HEK293 (cell line): ENCODE results near the gene CLNS1A.

Source experiments
- HOXA7 ChIP-seq: sonication (generic); formaldehyde crosslinking; IDR thresholded peaks from 2 replicates; pipeline ENCODE4 v1.8.1; 2022; ENCODE audit warnings: missing genetic modification reagents, borderline replicate concordance
- KLF1 ChIP-seq: fragments of 450-650 bp; formaldehyde crosslinking; IDR thresholded peaks from 2 replicates; pipeline ENCODE4 v1.5.1; 2016; ENCODE audit warnings: missing biosample characterization, missing genetic modification characterization
- KLF10 ChIP-seq: fragments of 450-650 bp; IDR thresholded peaks from 2 replicates; pipeline ENCODE4 v1.5.1; 2018; ENCODE audit warnings: missing biosample characterization, mild to moderate bottlenecking, missing genetic modification characterization
- KLF9 ChIP-seq: fragments of 450-650 bp; formaldehyde crosslinking; IDR thresholded peaks from 2 replicates; pipeline ENCODE4 v1.5.1; 2016; ENCODE audit warnings: missing biosample characterization, missing genetic modification characterization, low read depth
- MEIS1 ChIP-seq: sonication (generic); formaldehyde crosslinking; IDR thresholded peaks from 2 replicates; pipeline ENCODE4 v1.8.1; 2022; ENCODE audit warnings: missing genetic modification reagents, mild to moderate bottlenecking, borderline replicate concordance
- OSR2 ChIP-seq: fragments of 450-650 bp; formaldehyde crosslinking; IDR thresholded peaks from 2 replicates; pipeline ENCODE4 v1.5.1; 2016; ENCODE audit warnings: missing biosample characterization, missing genetic modification characterization
- OVOL3 ChIP-seq: fragments of 450-650 bp; formaldehyde crosslinking; IDR thresholded peaks from 2 replicates; pipeline ENCODE4 v1.5.1; 2016; ENCODE audit warnings: missing biosample characterization, missing genetic modification characterization
- SP7 ChIP-seq: fragments of 450-650 bp; formaldehyde crosslinking; IDR thresholded peaks from 2 replicates; pipeline ENCODE4 v1.5.1; 2016; ENCODE audit warnings: missing biosample characterization, missing genetic modification characterization
- TCF7L2 ChIP-seq: IDR thresholded peaks from 2 replicates; pipeline ENCODE4 v1.6.1; 2011; ENCODE audit warnings: low read depth, mild to moderate bottlenecking, inconsistent platforms, low read length, moderate library complexity, borderline replicate concordance
- ZBTB1 ChIP-seq: fragments of 450-650 bp; formaldehyde crosslinking; IDR thresholded peaks from 2 replicates; pipeline ENCODE4 v1.5.1; 2016; ENCODE audit warnings: missing biosample characterization, missing genetic modification characterization
- ZBTB17 ChIP-seq: fragments of 450-650 bp; formaldehyde crosslinking; IDR thresholded peaks from 2 replicates; pipeline ENCODE4 v1.5.1; 2016; ENCODE audit warnings: missing biosample characterization, missing genetic modification characterization
- ZBTB21 ChIP-seq: fragments of 450-650 bp; formaldehyde crosslinking; IDR thresholded peaks from 2 replicates; pipeline ENCODE4 v1.5.1; 2017; ENCODE audit warnings: missing biosample characterization, missing genetic modification characterization
- ZNF10 ChIP-seq: fragments of 450-650 bp; formaldehyde crosslinking; IDR thresholded peaks from 2 replicates; pipeline ENCODE4 v1.5.1; 2017; ENCODE audit warnings: missing biosample characterization, missing genetic modification characterization
- ZNF112 ChIP-seq: fragments of 450-650 bp; formaldehyde crosslinking; IDR thresholded peaks from 2 replicates; pipeline ENCODE4 v1.5.0; 2017; ENCODE audit warnings: missing biosample characterization, missing genetic modification characterization
- ZNF114 ChIP-seq: fragments of 450-650 bp; formaldehyde crosslinking; IDR thresholded peaks from 2 replicates; pipeline ENCODE4 v1.5.0; 2017; ENCODE audit warnings: missing biosample characterization, missing genetic modification characterization
- ZNF138 ChIP-seq: fragments of 450-650 bp; formaldehyde crosslinking; IDR thresholded peaks from 2 replicates; pipeline ENCODE4 v1.5.1; 2016; ENCODE audit warnings: missing biosample characterization, missing genetic modification characterization, borderline replicate concordance
- ZNF184 ChIP-seq: fragments of 450-650 bp; IDR thresholded peaks from 2 replicates; pipeline ENCODE4 v1.5.1; 2018; ENCODE audit warnings: missing biosample characterization, mild to moderate bottlenecking, missing genetic modification characterization
- ZNF202 ChIP-seq: fragments of 450-650 bp; formaldehyde crosslinking; IDR thresholded peaks from 2 replicates; pipeline ENCODE4 v1.5.1; 2016; ENCODE audit warnings: missing biosample characterization, missing genetic modification characterization, borderline replicate concordance
- ZNF24 ChIP-seq: fragments of 450-650 bp; formaldehyde crosslinking; IDR thresholded peaks from 2 replicates; pipeline ENCODE4 v1.5.1; 2016; ENCODE audit warnings: missing biosample characterization, missing genetic modification characterization
- ZNF248 ChIP-seq: fragments of 450-650 bp; formaldehyde crosslinking; IDR thresholded peaks from 2 replicates; pipeline ENCODE4 v1.5.1; 2017; ENCODE audit warnings: missing biosample characterization, missing genetic modification characterization
- ZNF394 ChIP-seq: fragments of 450-650 bp; formaldehyde crosslinking; IDR thresholded peaks from 2 replicates; pipeline ENCODE4 v1.5.1; 2016; ENCODE audit warnings: missing biosample characterization, missing genetic modification characterization, mild to moderate bottlenecking, moderate library complexity, borderline replicate concordance
- ZNF404 ChIP-seq: fragments of 450-650 bp; formaldehyde crosslinking; IDR thresholded peaks from 2 replicates; pipeline ENCODE4 v1.5.1; 2017; ENCODE audit warnings: missing biosample characterization, missing genetic modification characterization
- ZNF501 ChIP-seq: fragments of 450-650 bp; formaldehyde crosslinking; IDR thresholded peaks from 2 replicates; pipeline ENCODE4 v1.5.1; 2016; ENCODE audit warnings: missing biosample characterization, missing genetic modification characterization
- ZNF510 ChIP-seq: fragments of 450-650 bp; formaldehyde crosslinking; IDR thresholded peaks from 2 replicates; pipeline ENCODE4 v1.5.1; 2018; ENCODE audit warnings: mild to moderate bottlenecking, missing genetic modification characterization, missing biosample characterization; ENCODE audit not compliant: insufficient replicate concordance
- ZNF548 ChIP-seq: fragments of 450-650 bp; formaldehyde crosslinking; IDR thresholded peaks from 2 replicates; pipeline ENCODE4 v1.5.1; 2016; ENCODE audit warnings: missing biosample characterization, missing genetic modification characterization
- ZNF560 ChIP-seq: fragments of 450-650 bp; formaldehyde crosslinking; IDR thresholded peaks from 2 replicates; pipeline ENCODE4 v1.5.1; 2017; ENCODE audit warnings: missing biosample characterization, missing genetic modification characterization, borderline replicate concordance
- ZNF596 ChIP-seq: fragments of 450-650 bp; IDR thresholded peaks from 2 replicates; pipeline ENCODE4 v1.5.0; 2018; ENCODE audit warnings: missing biosample characterization, mild to moderate bottlenecking, missing genetic modification characterization, moderate library complexity
- ZNF600 ChIP-seq: fragments of 450-650 bp; formaldehyde crosslinking; IDR thresholded peaks from 2 replicates; pipeline ENCODE4 v1.5.1; 2016; ENCODE audit warnings: missing biosample characterization, missing genetic modification characterization
- ZNF624 ChIP-seq: fragments of 450-650 bp; formaldehyde crosslinking; IDR thresholded peaks from 2 replicates; pipeline ENCODE4 v1.5.1; 2017; ENCODE audit warnings: missing biosample characterization, missing genetic modification characterization
- ZNF677 ChIP-seq: fragments of 450-650 bp; IDR thresholded peaks from 2 replicates; pipeline ENCODE4 v1.5.0; 2018; ENCODE audit warnings: missing biosample characterization, mild to moderate bottlenecking, missing genetic modification characterization, moderate library complexity
- ZNF768 ChIP-seq: fragments of 450-650 bp; formaldehyde crosslinking; IDR thresholded peaks from 2 replicates; pipeline ENCODE4 v1.5.1; 2018; ENCODE audit warnings: missing biosample characterization, mild to moderate bottlenecking, missing genetic modification characterization
- ZNF776 ChIP-seq: fragments of 450-650 bp; formaldehyde crosslinking; IDR thresholded peaks from 2 replicates; pipeline ENCODE4 v1.5.0; 2017; ENCODE audit warnings: missing biosample characterization, missing genetic modification characterization, borderline replicate concordance
- TF ChIP-seq, protein P1 (sequence below): fragments of 450-650 bp; formaldehyde crosslinking; IDR thresholded peaks from 2 replicates; pipeline ENCODE4 v1.5.1; 2017; ENCODE audit warnings: missing biosample characterization, missing genetic modification characterization
- TF ChIP-seq, protein P2 (sequence below): fragments of 450-650 bp; formaldehyde crosslinking; IDR thresholded peaks from 2 replicates; pipeline ENCODE4 v1.5.1; 2016; ENCODE audit warnings: missing biosample characterization, missing genetic modification characterization, low read depth
- TF ChIP-seq, protein P3 (sequence below): fragments of 450-650 bp; formaldehyde crosslinking; IDR thresholded peaks from 2 replicates; pipeline ENCODE4 v1.5.1; 2016; ENCODE audit warnings: missing biosample characterization, missing genetic modification characterization
- TF ChIP-seq, protein P4 (sequence below): IDR thresholded peaks from 2 replicates; pipeline ENCODE4 v1.6.1; 2011; ENCODE audit warnings: mild to moderate bottlenecking, low read depth, low read length, borderline replicate concordance

CLNS1A gene

DNA sequence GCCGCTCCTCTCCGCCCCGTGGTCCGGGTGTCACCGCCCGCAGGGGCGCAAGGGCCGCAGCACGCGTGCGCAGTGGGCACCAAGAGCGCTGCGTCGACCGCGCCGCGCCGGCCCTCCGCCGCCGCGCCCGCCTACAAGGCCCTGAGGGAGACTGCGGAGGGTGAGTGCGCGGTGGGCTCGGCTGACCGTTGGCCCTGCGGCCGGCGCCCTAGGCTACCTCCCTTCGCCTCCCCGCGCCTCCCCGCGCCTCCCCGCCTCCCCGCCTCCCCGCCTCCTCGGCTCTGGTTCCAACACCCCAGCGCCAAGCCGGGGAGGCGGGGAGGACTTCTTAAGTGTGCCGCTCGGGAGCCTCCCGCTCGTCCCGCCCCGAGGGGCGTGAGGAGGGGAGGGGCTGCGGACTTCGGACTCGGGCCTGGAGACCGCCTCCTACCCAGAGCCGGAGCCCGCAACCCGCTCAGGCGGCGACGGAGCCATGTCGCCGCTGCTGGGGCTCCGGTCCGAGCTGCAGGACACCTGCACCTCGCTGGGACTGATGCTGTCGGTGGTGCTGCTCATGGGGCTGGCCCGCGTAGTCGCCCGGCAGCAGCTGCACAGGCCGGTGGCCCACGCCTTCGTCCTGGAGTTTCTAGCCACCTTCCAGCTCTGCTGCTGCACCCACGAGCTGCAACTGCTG lies 47.9 kb downstream of the CLNS1A start, which contains the start of gene AQP11 (continued):
- TF ChIP-seq KLF1, result no peak; the same call in 1 of the 2 replicates
- TF ChIP-seq, protein P1, sequence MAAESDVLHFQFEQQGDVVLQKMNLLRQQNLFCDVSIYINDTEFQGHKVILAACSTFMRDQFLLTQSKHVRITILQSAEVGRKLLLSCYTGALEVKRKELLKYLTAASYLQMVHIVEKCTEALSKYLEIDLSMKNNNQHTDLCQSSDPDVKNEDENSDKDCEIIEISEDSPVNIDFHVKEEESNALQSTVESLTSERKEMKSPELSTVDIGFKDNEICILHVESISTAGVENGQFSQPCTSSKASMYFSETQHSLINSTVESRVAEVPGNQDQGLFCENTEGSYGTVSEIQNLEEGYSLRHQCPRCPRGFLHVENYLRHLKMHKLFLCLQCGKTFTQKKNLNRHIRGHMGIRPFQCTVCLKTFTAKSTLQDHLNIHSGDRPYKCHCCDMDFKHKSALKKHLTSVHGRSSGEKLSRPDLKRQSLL, result peak; percentile 97
- TF ChIP-seq, protein P2, sequence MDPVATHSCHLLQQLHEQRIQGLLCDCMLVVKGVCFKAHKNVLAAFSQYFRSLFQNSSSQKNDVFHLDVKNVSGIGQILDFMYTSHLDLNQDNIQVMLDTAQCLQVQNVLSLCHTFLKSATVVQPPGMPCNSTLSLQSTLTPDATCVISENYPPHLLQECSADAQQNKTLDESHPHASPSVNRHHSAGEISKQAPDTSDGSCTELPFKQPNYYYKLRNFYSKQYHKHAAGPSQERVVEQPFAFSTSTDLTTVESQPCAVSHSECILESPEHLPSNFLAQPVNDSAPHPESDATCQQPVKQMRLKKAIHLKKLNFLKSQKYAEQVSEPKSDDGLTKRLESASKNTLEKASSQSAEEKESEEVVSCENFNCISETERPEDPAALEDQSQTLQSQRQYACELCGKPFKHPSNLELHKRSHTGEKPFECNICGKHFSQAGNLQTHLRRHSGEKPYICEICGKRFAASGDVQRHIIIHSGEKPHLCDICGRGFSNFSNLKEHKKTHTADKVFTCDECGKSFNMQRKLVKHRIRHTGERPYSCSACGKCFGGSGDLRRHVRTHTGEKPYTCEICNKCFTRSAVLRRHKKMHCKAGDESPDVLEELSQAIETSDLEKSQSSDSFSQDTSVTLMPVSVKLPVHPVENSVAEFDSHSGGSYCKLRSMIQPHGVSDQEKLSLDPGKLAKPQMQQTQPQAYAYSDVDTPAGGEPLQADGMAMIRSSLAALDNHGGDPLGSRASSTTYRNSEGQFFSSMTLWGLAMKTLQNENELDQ, result no peak
- no peak for TF ChIP-seq TCF7L2
- TF ChIP-seq HOXA7 (CRISPR knock-in tag), result no peak
- 0 out of 2 replicates have a peak, but pooled peaks have one; percentile 28 for TF ChIP-seq ZBTB17 (tag by site-specific recombination)
- TF ChIP-seq ZNF394 (tag by site-specific recombination), result no peak
- TF ChIP-seq ZNF501 (tag by site-specific recombination), result 0 out of 2 replicates have a peak, but pooled peaks have one; percentile 31
- no peak for TF ChIP-seq ZBTB1
- TF ChIP-seq ZNF202 (tag by site-specific recombination), result no peak
- TF ChIP-seq ZNF114 (tag by site-specific recombination), result no peak
- TF ChIP-seq ZNF248 (tag by site-specific recombination), result no peak
- no peak for TF ChIP-seq ZNF112 (tag by site-specific recombination)
- no peak for TF ChIP-seq MEIS1 (CRISPR knock-in tag)
- peak; percentile 77; the same call in 1 of the 2 replicates for TF ChIP-seq ZNF10 (tag by site-specific recombination)
- TF ChIP-seq ZNF510 (tag by site-specific recombination), result no peak
- TF ChIP-seq ZNF184 (tag by site-specific recombination), result no peak
- TF ChIP-seq, protein P3, sequence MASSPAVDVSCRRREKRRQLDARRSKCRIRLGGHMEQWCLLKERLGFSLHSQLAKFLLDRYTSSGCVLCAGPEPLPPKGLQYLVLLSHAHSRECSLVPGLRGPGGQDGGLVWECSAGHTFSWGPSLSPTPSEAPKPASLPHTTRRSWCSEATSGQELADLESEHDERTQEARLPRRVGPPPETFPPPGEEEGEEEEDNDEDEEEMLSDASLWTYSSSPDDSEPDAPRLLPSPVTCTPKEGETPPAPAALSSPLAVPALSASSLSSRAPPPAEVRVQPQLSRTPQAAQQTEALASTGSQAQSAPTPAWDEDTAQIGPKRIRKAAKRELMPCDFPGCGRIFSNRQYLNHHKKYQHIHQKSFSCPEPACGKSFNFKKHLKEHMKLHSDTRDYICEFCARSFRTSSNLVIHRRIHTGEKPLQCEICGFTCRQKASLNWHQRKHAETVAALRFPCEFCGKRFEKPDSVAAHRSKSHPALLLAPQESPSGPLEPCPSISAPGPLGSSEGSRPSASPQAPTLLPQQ (tag by site-specific recombination), result no peak
- TF ChIP-seq ZNF138 (tag by site-specific recombination), result no peak
- peak; percentile 86 for TF ChIP-seq KLF9 (tag by site-specific recombination)
- peak; percentile 63 for TF ChIP-seq ZNF600 (tag by site-specific recombination)
- no peak for TF ChIP-seq OVOL3 (tag by site-specific recombination)
- no peak for TF ChIP-seq ZNF624 (tag by site-specific recombination)
- no peak for TF ChIP-seq ZNF776
- no peak for TF ChIP-seq ZNF677
- TF ChIP-seq, protein P4, sequence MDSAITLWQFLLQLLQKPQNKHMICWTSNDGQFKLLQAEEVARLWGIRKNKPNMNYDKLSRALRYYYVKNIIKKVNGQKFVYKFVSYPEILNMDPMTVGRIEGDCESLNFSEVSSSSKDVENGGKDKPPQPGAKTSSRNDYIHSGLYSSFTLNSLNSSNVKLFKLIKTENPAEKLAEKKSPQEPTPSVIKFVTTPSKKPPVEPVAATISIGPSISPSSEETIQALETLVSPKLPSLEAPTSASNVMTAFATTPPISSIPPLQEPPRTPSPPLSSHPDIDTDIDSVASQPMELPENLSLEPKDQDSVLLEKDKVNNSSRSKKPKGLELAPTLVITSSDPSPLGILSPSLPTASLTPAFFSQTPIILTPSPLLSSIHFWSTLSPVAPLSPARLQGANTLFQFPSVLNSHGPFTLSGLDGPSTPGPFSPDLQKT, result no peak
- no peak for TF ChIP-seq ZNF560
- TF ChIP-seq KLF10, result peak; percentile 42; the same call in 1 of the 2 replicates
- TF ChIP-seq OSR2 (tag by site-specific recombination), result no peak
- no peak for TF ChIP-seq ZNF596
- TF ChIP-seq ZNF24 (tag by site-specific recombination), result no peak
- TF ChIP-seq ZBTB21 (tag by site-specific recombination), result no peak
- TF ChIP-seq ZNF768 (tag by site-specific recombination), result no peak
- TF ChIP-seq SP7 (tag by site-specific recombination), result no peak
- no peak for TF ChIP-seq ZNF404 (tag by site-specific recombination)
- TF ChIP-seq ZNF548 (tag by site-specific recombination), result no peak
